ENCODE results near the gene OSBPL3. TPM values are rescaled to one million over a fixed set of nuclear protein-coding genes. Genes with fewer than 3 reads are reported as not detected.

Gene OSBPL3
- total RNA-seq, 4 donors from 2014 or later = 4.3 to 8.6 (median 7.1) TPM

DNA sequence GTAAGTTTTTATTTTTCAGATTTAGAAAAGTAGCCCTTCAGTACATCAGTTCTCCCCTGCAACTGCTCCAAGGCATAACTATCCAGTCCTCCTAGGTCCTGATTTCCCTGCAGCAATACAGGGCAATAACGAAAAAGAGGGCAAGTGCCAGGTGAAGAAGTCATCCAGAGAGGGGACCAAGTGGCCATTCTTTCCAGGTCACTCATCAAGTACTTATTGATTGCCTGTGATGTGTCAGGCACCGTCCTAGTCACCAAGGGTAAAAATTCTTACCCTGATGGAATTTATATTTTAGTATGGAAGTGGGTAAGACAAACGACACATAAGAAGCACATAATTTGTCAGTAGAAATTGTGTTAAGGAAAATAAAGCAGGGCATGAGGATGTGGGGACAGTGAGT is 155.6 kb downstream of the OSBPL3 start:
- ATAC-seq (ENCODE audit: low FRiP score) = no peak
- DNase-seq (ENCODE audit: low spot score) = no peak
- TF ChIP-seq, protein P1, sequence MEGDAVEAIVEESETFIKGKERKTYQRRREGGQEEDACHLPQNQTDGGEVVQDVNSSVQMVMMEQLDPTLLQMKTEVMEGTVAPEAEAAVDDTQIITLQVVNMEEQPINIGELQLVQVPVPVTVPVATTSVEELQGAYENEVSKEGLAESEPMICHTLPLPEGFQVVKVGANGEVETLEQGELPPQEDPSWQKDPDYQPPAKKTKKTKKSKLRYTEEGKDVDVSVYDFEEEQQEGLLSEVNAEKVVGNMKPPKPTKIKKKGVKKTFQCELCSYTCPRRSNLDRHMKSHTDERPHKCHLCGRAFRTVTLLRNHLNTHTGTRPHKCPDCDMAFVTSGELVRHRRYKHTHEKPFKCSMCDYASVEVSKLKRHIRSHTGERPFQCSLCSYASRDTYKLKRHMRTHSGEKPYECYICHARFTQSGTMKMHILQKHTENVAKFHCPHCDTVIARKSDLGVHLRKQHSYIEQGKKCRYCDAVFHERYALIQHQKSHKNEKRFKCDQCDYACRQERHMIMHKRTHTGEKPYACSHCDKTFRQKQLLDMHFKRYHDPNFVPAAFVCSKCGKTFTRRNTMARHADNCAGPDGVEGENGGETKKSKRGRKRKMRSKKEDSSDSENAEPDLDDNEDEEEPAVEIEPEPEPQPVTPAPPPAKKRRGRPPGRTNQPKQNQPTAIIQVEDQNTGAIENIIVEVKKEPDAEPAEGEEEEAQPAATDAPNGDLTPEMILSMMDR (IDR thresholded peaks at IDR 0.05) = no peak

DNA sequence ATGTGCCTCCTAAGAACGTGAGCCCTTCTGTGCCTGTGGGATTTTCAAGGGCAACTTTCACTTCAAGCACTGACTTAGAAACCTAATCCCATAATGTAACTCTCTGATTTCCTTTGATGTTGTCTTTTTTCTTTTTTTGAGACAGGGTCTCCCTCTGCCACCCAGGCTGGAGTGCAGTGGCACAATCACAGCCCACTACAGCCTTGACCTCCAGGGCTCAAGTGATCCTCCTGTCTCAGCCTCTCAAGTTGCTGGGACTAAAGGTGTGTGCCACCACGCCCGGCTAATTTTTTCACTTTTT is 158.3 kb downstream of the OSBPL3 start:
- ATAC-seq (ENCODE audit: low FRiP score) (no peak), DNase-seq (ENCODE audit: low spot score) (no peak)
- TF ChIP-seq, protein P1 (IDR thresholded peaks at IDR 0.05) = no peak

DNA sequence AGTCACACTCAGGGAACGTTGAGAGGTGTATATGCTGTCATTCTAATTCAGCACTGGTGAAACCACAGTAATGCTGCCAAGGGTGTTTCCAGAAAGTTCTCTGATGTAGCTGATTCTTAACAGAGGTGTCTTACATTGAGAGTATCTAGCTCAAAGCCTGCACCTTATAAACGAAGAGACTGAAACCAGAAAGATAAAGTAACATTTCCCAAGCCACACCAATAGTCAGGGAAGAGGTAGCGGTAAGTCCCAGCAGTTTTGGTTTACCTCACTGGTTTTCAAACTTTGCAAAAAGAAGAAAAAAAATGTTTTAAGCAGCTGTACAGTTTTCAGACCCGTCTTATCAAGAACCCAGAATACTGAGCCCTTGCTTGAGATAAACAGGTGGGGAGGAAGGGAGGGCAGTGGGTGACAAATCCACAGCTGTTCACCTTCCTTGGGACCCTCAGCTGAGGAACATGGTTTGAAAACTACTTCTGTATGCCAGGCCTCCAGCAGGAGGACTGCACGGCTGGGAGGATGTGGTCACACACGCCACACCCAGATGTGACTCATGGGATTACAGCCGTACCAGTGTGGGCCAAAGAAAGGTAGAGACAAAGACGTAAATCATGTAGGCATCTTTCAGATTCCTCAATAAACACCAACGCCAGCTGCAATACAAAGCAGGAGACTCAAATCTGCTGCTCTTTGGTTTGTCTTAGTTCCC is 158.8 kb downstream of the OSBPL3 start:
- TF ChIP-seq, protein P1 (IDR thresholded peaks at IDR 0.05) = no peak
- ATAC-seq (ENCODE audit: low FRiP score) (peak; percentile 90), DNase-seq (ENCODE audit: low spot score) (peak; percentile 37)

DNA sequence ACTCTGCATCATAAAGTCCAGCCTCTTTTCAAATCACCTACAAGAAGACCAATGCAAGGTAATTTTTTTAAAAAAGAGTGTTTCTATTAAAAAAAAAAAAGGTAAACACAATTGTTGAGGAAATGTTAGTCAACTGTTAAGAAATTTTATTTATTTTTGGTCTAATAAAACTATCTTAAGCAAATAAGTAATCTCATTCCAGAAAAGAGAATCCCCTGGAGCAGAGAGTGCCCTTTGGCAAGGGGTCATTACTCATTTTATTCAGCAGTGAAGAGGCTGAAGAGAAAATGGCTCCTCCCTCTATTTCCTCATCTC is 159.3 kb downstream of the OSBPL3 start:
- DNase-seq (ENCODE audit: low spot score) = no peak
- TF ChIP-seq, protein P1 (IDR thresholded peaks at IDR 0.05) = no peak
- no peak for ATAC-seq (ENCODE audit: low FRiP score)

GRCh38 chr7:24819916-24820689 is 159.9 kb downstream of the OSBPL3 start:
- TF ChIP-seq, protein P1 (IDR thresholded peaks at IDR 0.05) = peak in 2 of 3 donors; percentile 25 to 85
- peak; percentile 76 for DNase-seq (ENCODE audit: low spot score)

DNA sequence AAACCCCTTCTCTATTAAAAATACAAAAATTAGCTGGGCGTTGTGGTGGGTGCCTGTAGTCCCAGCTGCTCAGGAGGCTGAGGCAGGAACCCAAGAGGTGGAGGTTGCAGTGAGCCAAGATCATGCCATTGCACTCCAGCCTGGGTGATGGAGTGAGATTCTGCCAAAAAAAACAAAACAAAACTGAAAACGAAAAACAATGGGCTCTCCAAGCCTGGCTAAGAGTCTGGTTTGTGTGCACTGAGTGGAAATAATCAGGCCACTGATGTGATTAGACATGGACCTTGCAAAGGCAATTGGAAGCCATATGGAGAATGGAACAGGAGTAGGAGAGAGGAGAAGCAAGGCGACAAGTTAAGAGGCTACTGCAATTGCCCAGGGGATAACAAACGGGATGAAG is 162.6 kb downstream of the OSBPL3 start:
- TF ChIP-seq, protein P1 (IDR thresholded peaks at IDR 0.05) = no peak
- ATAC-seq (ENCODE audit: low FRiP score) (no peak), DNase-seq (ENCODE audit: low spot score) (no peak)

More at GRCh38 chr7:24819916-24820689, 159.9 kb downstream of the OSBPL3 start:
- peak; percentile 71 for ATAC-seq (ENCODE audit: low FRiP score)

DNA sequence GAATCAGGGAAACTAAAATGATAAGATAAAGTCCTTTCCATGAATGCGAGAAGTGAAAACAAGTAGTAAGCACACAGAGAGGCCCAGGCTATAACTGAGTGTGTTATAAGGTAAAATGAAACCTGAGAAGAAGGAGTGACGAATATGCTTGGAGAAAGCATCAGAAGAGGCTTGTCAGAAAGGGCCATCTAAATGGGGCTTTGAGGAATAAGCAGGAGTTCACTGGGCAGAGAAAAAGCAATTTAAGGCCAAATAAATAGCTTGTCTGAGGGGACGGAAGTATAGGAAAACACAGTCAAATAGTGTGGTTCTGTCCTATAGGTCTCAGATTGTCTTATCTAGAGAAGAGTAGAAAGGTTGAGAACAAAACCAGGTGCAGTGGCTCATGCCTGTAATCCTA is 163.1 kb downstream of the OSBPL3 start:
- no peak for ATAC-seq (ENCODE audit: low FRiP score)
- TF ChIP-seq, protein P1 (IDR thresholded peaks at IDR 0.05) = no peak
- DNase-seq (ENCODE audit: low spot score) = no peak
